ENCODE results near the gene ANKRD30B.
"Not testable (repeated sequence)": the region's sequence is repeated elsewhere in the genome, so short reads cannot be mapped to it uniquely, and the experiment has no call there.

Gene ANKRD30B, protein sequence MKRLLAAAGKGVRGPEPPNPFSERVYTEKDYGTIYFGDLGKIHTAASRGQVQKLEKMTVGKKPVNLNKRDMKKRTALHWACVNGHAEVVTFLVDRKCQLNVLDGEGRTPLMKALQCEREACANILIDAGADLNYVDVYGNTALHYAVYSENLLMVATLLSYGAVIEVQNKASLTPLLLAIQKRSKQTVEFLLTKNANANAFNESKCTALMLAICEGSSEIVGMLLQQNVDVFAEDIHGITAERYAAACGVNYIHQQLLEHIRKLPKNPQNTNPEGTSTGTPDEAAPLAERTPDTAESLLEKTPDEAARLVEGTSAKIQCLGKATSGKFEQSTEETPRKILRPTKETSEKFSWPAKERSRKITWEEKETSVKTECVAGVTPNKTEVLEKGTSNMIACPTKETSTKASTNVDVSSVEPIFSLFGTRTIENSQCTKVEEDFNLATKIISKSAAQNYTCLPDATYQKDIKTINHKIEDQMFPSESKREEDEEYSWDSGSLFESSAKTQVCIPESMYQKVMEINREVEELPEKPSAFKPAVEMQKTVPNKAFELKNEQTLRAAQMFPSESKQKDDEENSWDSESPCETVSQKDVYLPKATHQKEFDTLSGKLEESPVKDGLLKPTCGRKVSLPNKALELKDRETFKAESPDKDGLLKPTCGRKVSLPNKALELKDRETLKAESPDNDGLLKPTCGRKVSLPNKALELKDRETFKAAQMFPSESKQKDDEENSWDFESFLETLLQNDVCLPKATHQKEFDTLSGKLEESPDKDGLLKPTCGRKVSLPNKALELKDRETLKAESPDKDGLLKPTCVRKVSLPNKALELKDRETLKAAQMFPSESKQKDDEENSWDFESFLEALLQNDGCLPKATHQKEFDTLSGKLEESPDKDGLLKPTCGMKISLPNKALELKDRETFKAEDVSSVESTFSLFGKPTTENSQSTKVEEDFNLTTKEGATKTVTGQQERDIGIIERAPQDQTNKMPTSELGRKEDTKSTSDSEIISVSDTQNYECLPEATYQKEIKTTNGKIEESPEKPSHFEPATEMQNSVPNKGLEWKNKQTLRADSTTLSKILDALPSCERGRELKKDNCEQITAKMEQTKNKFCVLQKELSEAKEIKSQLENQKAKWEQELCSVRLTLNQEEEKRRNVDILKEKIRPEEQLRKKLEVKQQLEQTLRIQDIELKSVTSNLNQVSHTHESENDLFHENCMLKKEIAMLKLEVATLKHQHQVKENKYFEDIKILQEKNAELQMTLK (N-terminal part only)

GRCh38 chr18:14747513-14748474 lies at the start of gene ANKRD30B:
Gene ANKRD30B (plus strand): TSS chr18:14748172. CDS start chr18:14748420, 248 bp downstream.
- no peak for DNase-seq

DNA sequence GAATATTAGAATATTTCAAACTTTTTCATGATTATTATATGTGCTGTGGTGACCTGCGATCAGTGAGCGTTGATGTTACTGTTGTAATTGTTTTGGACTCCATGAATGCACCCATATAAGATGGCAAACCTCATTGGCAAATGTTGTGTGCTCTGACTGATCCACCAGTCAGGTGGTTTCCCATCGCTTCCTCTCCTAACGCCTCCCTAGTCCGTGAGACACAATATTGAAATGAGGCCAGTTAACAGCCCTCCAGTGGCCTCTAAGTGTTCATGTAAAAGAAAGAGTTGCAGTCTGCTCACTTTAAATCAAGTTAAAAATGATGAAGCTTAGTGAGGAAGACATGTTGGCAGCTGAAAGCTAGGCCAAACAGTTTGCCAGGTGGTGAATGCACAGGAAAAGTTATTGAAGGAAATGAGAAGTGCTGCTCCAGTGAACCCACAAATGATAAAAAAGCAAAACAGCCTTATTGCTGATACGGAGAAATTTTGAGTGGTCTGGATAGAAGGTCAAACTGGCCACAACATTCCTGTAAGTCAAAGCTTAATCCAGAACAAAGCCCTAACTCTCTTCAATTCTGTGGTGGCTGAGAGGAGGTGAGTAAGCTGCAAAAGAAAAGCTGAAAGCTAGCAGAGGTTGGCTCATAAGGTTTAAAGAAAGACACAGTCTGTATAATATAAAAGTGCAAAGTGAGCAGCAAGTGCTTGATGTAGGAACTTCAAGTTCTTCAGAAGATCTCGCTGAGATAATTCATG lies 46.5 kb upstream of the ANKRD30B start:
- DNase-seq, result not testable (repeated sequence)

GRCh38 chr18:14709761-14710160 lies 38.2 kb upstream of the ANKRD30B start:
- DNase-seq, result not testable (repeated sequence)

DNA sequence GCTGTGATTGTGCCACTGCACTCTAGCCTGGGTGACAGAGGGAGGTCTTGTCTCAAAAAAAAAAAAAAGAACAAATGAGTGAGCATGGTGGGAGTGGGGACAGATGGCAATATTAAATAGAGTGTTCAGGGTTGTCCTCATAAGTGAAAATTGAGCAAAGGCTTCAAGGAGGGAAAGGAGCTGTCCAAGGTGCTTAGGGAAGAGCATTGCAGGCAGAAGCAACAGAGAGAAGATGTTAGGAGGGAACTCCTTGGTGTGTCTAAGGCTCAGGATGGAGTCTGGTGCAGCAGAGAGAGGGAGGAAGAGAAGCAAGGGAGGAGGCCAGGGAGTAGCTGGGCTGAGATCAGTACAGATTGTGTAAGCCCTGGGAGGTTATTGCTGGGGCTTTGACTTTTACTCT lies 26.4 kb upstream of the ANKRD30B start:
- DNase-seq, result not testable (repeated sequence)

GRCh38 chr18:14739056-14739455 lies 8.9 kb upstream of the ANKRD30B start:
- DNase-seq, result not testable (repeated sequence)

DNA sequence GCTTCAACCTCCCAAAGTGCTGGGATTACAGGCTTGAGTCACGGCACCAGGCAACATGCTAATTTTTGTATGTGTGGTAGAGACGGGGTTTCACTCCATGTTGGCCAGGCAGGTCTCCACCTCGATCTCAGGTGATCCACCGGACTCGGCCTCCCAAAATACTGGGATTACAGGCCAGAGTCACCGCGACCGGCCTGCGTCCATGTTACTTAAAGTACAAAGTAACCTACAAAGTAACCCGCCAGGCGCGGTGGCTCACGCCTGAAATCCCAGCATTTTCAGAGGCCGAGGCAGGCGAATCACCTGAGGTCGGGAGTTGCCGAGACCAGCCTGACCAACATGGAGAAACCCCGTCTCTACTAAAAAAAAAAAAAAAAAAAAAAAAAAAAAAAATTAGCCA lies 1.1 kb upstream of the ANKRD30B start:
- DNase-seq, result no peak

DNA sequence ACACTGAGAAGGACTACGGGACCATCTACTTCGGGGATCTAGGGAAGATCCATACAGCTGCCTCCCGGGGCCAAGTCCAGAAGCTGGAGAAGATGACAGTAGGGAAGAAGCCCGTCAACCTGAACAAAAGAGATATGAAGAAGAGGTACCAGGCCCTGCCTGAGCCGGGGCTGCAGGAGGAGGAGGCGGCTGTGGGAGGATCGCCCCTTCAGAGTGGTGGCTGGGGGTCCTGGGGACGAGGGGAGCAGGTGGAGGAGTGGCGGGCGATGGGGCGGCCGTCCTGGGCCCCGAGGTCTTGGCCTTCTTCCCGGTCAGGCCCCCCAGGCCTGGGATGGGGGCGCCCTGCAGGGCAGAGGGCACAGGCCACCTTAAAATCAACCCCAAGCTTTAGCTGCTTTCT lies 524 bp downstream of the ANKRD30B start:
- no peak for DNase-seq

DNA sequence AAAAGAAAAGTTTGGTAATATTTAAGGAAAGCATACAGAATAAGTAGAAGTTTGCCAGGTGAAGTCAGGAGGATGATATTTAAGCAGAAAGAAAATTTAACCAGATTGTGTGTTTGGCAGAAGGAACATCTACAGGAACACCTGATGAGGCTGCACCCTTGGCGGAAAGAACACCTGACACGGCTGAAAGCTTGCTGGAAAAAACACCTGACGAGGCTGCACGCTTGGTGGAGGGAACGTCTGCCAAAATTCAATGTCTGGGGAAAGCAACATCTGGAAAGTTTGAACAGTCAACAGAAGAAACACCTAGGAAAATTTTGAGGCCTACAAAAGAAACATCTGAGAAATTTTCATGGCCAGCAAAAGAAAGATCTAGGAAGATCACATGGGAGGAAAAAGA lies 15.6 kb downstream of the ANKRD30B start:
- DNase-seq, result not testable (repeated sequence)

DNA sequence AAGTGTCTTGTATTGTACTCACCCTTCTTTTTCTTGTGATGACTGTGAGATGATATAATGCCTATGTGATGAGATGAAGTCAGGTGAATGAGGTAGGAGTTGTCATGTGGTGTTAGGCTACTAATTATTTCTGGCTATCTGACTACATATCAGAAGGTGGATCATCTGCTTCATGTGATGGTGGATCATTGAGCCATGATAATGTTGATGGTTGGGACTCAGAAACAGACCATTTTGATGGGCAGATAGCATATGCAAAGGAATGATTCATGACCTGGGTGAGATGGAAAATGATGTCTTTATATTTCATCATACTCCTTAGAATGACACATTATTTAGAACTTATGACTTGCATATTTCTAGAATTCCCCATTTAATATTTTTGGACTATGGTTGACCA lies 19.5 kb downstream of the ANKRD30B start:
- no peak for DNase-seq

GRCh38 chr18:14768241-14768640 lies 20.3 kb downstream of the ANKRD30B start:
- DNase-seq, result no peak

GRCh38 chr18:14769381-14769780 lies 21.4 kb downstream of the ANKRD30B start:
- no peak for DNase-seq

GRCh38 chr18:14776801-14777200 lies 28.8 kb downstream of the ANKRD30B start:
- DNase-seq, result no peak

DNA sequence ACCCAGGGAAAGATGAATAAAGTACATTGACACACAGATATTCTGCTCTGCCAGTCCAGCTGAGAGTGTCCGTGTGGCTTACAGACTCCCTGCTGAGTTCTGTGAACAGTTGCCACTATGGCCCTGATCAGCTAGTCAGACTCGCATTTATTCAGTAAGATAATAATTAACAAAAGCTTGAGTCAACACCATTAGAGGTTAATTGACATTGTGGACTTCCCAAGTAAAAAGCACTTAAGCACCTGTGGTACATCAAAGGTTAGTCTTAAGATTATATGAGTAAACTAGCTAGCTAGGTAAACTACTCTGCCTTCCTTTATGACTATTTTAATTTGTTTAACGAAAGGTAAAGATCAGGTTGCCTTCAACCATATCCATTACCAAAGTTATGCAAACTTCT lies 33.7 kb downstream of the ANKRD30B start:
- DNase-seq, result peak in 1 of 3 experiments; percentile 65

DNA sequence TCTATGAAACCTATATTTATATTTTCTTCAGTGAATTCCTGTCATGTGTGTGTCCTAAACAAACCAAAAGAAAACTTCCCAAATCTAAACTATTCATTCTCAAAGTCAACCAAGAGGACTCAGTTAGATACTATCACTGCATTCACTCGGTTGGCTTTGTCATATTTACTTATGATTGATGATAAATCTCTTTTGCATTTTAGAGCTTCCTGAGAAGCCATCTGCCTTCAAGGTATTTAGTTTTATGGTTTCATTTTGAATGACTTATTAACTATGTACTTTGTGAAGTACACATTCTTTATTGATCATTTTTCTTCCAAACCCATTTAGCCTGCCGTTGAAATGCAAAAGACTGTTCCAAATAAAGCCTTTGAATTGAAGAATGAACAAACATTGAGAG lies 36.2 kb downstream of the ANKRD30B start:
- no peak for DNase-seq

DNA sequence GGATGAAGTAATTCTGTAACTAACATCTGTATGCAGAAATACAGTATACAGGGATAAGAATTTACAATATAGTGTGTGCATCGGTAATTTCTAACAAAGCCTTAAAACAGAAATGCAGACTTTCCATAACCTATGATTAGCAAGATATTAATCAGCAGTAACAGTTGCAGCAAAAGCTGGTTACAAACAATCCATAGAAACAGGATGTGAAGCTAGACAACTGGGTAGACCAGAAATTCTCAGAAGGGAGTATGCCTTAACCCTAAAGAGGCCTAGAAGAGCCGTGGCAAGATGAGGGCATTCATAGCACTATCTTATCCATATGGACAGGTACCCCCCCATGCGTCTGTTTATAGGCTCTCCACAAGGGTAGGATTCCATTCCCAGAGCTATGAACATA lies 48.9 kb downstream of the ANKRD30B start:
- DNase-seq, result not testable (repeated sequence)

DNA sequence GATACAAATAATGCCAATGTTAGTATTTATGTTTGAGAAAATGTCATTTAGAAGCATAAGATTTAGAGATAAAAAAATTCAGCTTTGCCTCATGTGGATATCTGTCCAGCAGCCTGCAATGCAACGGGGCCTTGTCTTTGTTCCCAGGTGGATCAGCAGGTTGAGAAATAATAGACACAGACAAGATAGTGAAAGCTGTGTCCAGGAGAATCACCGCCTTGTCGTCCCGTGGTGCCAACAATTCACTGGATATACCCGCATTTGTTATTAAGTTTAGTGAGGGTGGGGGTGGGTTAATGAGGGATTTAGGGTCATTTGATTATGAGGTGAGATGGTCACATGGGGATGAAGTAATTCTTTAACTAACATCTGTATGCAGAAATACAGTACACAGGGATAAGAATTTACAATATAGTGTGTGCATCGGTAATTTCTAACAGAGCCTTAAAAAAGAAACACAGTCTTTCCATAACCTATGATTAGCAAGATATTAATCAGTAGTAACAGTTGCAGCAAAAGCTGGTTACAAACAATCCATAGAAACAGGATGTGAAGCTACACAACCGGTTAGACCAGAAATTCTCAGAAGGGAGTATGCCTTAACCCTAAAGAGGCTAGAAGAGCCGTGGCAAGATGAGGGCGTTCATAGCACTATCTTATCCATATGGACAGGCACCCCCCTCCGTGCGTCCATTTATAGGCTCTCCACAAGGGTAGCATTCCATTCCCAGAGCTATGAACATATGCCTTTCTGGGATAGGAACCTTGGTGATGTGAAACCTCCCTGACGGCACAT lies 50.2 kb downstream of the ANKRD30B start:
- peak in 1 of 3 experiments; percentile 4 for DNase-seq

- not testable (repeated sequence) for DNase-seq
Measured at GRCh38 chr18:14811081-14811480, 63.1 kb downstream of the ANKRD30B start.

DNA sequence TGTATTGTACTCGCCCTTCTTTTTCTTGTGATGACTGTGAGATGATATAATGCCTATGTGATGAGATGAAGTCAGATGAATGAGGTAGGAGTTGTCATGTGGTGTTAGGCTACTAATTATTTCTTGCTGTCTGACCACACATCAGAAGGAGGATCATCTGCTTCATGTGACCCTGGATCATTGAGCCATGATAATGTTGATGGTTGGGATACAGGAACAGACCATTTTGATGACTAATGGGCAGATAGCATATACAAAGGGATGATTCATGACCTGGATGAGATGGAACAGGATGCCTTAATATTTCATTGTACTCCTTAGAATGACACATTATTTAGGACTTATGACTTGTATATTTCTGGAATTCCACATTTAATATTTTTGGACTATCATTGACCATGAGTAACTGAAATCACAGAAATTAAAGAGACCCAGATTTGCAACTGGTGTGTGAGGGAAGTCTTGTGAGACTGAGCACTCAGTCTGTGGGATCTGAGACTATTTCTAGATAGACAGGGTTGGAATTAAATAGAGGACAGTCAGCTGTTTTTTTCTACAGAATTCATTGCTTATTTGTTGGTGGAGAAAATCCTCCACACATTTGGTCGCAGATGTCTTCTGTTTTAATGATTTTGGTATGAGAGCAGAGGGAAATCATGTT lies 79.1 kb downstream of the ANKRD30B start:
- not testable (repeated sequence) for DNase-seq

DNA sequence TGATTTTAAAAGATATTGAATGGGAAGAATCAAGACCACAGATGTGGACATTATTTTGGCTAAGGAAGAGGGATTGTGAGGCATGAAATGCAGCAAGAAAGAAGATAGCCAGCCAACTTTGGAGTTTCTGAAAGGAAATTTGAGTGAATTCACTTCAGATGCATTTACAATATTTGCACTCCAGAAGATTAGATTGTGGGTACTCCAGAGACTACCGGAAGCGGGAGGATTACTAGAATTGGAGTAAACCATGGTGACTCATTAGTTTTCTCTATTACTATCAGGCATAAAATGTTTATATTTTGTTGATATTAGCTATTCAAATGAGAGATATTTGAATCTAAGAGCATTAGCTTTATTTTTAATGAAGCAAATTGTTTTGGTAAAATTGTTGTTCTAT lies 93.6 kb downstream of the ANKRD30B start:
- not testable (repeated sequence) for DNase-seq

Measured in NCI-H1417 (cell line).